Right atrium auricular region (tissue), 2 donors: ENCODE measurements around the gene UBE2E1. TPM values are rescaled to one million over a fixed set of nuclear protein-coding genes. Genes with fewer than 3 reads are reported as not detected.

Experiments
- DNase-seq: peaks from one replicate; pipeline ENCODE4 v3.0.0-alpha.2; 2019; ENCODE audit warnings: low spot score
- H3K27ac ChIP-seq, 2 donors: fragments of 200-600 bp; sonication (generic); 1 replicate in 1 of 2; 2 replicates in 1 of 2; pipeline ENCODE4 v1.5.1; 2016 to 2019
- H3K27me3 ChIP-seq, 2 donors: fragments of 200-600 bp; sonication (generic); one replicate each; pipeline versions ENCODE4 v1.5.1 to v1.6.0; 2017 to 2019
- H3K36me3 ChIP-seq: fragments of 200-600 bp; sonication (generic); one replicate; pipeline ENCODE4 v1.5.1; 2016
- H3K4me1 ChIP-seq, 2 donors: fragments of 200-600 bp; sonication (generic); one replicate each; pipeline versions ENCODE4 v1.5.1 to v1.6.0; 2017 to 2019
- H3K4me3 ChIP-seq, 2 donors: fragments of 200-600 bp; sonication (generic); 1 replicate in 1 of 2; 2 replicates in 1 of 2; pipeline ENCODE4 v1.5.1; 2017 to 2019; ENCODE audit warnings: mild to moderate bottlenecking in 1 of 2, moderate library complexity in 1 of 2
- H3K9me3 ChIP-seq, 2 donors: fragments of 200-600 bp; sonication (generic); one replicate each; pipeline ENCODE4 v1.5.1; 2019
- total RNA-seq, 2 donors: library from RNA; depleted of rRNA; stranded (reverse); fragments of >200 nt; gene quantifications; one replicate each; pipeline ENCODE4 v1.1.0, GENCODE V29; 2016
- TF ChIP-seq, protein P1 (sequence below), 2 donors: fragments of 200-600 bp; sonication (generic); IDR thresholded peaks; one replicate each; pipeline ENCODE4 v1.5.1; 2019; ENCODE audit warnings: antibody characterized with exemption in 2 of 2

Gene UBE2E1
- total RNA-seq, 2 donors from 2014 or later: 30.8 to 41.4 TPM

DNA sequence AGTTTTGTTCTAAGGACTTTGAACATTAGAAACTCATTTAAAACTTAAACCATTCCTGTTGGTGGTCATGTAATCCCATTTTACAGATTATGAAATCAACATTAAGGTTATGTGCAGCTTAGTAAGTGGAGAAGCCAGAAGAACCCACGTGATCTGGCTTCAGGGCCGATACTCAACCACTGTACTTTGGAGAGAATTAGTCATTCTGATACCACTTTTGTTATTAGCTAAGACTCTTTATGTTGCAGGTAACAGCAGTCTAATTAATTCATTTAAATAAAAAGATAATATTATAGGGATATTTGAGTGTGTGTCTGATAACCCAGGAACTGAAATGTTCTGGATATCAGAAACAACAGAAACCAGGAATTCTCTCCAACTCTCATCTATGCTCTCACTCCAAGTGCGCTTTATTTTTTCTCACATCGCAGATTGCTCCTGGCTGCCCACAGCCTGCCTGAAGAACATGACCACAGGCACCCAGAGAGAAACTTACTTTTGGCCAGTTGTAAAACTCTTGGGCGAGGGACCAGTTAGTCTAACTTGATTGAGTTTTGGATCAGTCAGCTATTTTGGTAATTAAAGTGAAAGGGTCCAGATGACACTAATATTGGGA, 25.2 kb downstream of the UBE2E1 start:
- Histone ChIP-seq H3K27me3 (no peaks in the 10 kb centered on the region), H3K9me3 (no peaks in the 10 kb centered on the region), H3K4me3 (no peak overlapping the region), H3K4me1 (peaks cover 0 to 30% of the 10 kb centered on the region in 2 donors), H3K27ac (no peak overlapping the region), H3K36me3 (no peaks in the 10 kb centered on the region)
- DNase-seq: no peak
- TF ChIP-seq, protein P1, sequence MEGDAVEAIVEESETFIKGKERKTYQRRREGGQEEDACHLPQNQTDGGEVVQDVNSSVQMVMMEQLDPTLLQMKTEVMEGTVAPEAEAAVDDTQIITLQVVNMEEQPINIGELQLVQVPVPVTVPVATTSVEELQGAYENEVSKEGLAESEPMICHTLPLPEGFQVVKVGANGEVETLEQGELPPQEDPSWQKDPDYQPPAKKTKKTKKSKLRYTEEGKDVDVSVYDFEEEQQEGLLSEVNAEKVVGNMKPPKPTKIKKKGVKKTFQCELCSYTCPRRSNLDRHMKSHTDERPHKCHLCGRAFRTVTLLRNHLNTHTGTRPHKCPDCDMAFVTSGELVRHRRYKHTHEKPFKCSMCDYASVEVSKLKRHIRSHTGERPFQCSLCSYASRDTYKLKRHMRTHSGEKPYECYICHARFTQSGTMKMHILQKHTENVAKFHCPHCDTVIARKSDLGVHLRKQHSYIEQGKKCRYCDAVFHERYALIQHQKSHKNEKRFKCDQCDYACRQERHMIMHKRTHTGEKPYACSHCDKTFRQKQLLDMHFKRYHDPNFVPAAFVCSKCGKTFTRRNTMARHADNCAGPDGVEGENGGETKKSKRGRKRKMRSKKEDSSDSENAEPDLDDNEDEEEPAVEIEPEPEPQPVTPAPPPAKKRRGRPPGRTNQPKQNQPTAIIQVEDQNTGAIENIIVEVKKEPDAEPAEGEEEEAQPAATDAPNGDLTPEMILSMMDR (IDR thresholded peaks at IDR 0.05): no peak

DNA sequence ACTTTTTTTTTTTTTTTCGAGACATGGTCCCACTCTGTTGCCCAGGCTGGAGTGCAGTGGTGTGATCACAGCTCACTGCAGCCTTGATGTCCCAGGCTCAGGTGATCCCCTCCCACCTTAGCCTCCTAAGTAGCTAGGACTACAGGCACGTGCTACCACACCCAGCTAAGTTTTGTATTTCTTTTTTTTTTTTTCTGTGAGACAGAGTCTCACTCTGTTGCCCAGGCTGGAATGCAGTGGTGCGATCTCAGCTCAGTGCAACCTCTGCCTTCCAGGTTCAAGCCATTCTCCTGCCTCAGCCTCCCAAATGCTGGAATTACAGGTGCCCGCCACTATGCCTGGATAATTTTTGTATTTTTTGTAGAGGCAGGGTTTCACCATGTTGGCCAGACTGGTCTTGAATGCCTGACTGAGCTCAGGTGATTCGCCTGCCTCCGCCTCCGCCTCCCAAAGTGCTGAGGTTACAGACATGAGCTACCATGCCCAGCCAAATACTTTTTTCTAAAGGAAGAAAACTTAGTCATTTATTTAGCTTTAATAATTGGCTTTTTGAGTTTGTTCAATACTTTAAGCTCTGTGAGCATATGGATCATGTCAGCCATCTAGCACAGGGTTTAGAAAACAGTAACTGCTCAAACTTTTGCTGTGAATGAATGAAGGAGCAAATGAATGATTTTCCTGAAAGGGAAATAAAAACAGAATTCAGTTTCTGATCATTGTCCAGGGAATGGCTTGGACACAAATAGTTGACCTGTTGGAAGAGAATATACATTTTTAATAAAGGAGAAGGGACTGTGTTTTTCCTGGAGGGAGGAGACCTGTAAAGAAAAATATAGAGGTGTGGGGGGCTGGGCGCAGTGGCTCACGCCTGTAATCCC, 26.0 kb downstream of the UBE2E1 start:
- no peak overlapping the region for H3K4me3 ChIP-seq
- TF ChIP-seq, protein P1 (IDR thresholded peaks at IDR 0.05): no peak
- H3K4me1 ChIP-seq: peaks cover 0 to 30% of the 10 kb centered on the region in 2 donors
- no peaks in the 10 kb centered on the region for H3K27me3 ChIP-seq
- no peaks in the 10 kb centered on the region for H3K36me3 ChIP-seq
- no peaks in the 10 kb centered on the region for H3K9me3 ChIP-seq
- H3K27ac ChIP-seq: no peak overlapping the region
- no peak for DNase-seq

DNA sequence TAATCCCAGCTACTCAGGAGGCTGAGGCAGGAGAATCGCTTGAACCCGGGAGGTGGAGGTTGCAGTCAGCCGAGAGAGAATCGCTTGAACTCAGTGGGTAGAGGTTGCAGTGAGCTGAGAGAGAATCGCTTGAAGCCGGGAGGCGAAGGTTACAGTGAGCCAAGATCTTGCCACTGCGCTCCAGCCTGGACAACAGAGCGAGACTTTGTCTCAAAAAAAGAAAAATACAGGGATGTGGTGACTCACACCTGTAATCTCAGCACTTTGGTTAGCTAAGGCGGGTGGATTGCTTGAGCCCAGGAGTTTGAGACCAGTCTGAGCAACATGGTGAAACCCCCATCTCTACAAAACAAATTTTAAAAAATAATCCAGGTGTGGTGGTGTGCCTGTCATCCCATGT, 26.8 kb downstream of the UBE2E1 start:
- Histone ChIP-seq H3K27me3 (no peaks in the 10 kb centered on the region), H3K4me3 (no peak overlapping the region), H3K36me3 (no peaks in the 10 kb centered on the region), H3K27ac (no peak overlapping the region), H3K4me1 (peaks cover 0 to 33% of the 10 kb centered on the region in 2 donors), H3K9me3 (no peaks in the 10 kb centered on the region)
- no peak for DNase-seq
- TF ChIP-seq, protein P1 (IDR thresholded peaks at IDR 0.05): no peak

DNA sequence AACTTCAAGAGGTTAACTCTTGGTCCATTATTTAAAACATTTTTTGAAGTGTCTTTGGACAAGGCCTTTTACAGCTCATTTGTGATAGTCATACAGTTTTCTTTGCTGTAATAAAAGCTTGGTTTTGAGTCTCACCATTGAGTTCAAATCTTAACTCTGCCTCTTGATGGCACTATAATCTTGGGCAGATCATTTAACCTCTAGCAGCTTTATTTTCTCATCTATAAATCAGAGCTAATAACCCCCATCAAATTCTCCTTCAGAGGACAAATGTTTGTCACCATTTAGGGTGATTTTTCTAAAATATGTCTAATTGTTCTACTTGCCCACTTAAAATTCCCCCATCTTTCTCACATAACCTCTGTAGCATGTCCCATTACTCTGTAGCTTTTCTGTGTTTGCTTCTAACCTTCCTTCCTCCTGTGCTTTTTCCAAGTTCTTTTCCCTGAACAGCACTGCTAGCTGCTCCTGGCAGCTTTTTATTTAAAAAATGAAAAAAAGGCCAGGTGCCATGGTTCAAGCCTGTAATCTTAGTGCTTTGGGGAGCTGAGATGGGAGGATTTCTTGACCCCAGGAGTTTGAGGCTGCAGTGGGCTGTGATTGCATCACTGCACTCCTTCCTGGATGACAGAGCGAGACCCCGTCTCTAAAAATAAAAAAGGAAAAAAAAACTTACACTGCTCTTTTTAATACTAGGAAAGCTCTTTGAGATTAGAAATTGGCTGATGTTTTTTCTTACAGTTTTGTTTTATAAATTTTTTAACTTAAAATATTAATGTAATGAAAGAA, 28.5 kb downstream of the UBE2E1 start:
- Histone ChIP-seq H3K27me3 (no peaks in the 10 kb centered on the region), H3K4me1 (peaks cover 0 to 33% of the 10 kb centered on the region in 2 donors), H3K36me3 (no peaks in the 10 kb centered on the region), H3K4me3 (no peak overlapping the region), H3K27ac (no peak overlapping the region), H3K9me3 (no peaks in the 10 kb centered on the region)
- TF ChIP-seq, protein P1 (IDR thresholded peaks at IDR 0.05): peak in 1 of 2 donors; percentile 41
- no peak for DNase-seq

DNA sequence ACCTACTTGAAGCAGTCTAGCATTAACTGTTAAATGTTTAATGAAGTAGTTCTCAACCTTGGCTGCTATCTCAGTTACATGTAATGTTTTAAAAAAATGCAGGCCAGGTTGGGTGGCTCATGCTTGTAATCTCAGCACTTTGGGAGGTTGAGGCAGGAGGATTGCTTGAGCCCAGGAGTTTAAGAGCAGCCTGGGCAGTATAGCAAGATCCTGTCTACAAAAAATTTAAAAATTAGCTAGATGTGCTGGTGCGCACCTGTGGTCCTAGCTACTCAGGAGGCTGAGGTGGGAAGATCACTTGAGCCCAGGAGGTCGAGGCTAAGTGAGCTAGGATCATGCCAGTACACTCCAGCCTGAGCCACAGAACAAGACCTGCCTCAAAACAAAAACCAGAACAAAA, 29.3 kb downstream of the UBE2E1 start:
- DNase-seq: no peak
- Histone ChIP-seq H3K27me3 (no peaks in the 10 kb centered on the region), H3K4me1 (peaks cover 0 to 26% of the 10 kb centered on the region in 2 donors), H3K36me3 (no peaks in the 10 kb centered on the region), H3K9me3 (no peaks in the 10 kb centered on the region), H3K27ac (no peak overlapping the region), H3K4me3 (no peak overlapping the region)
- TF ChIP-seq, protein P1 (IDR thresholded peaks at IDR 0.05): no peak
